IMR-90 (cell line): ENCODE data around the gene CLOCK. TPM values are rescaled to one million over a fixed set of nuclear protein-coding genes. Genes with fewer than 3 reads are reported as not detected.

ENCODE experiments used
- ATAC-seq: fragments of 200-7000 bp; cut with Tn5 transposase; 2 replicates; pipeline ENCODE4 v1.9.1; 2020; ENCODE audit warnings: low read depth, mild to moderate bottlenecking, moderate library complexity
- BruUV-seq: library from RNA; stranded (reverse); fragments of 400-500 nt; replicated peaks from 2 replicates; lab custom pipeline; 2021; lab: Mats Ljungman, UMichigan
- CTCF ChIA-PET: fragments of 300-600 bp; formaldehyde crosslinking; extraction: SDS; loops from one replicate; lab custom pipeline; 2021; ENCODE audit warnings: antibody characterized with exemption; lab: Yijun Ruan, JAX
- POLR2A ChIA-PET: fragments of 300-600 bp; sonication (Branson Sonifier 250); formaldehyde crosslinking; loops from one replicate; lab custom pipeline; 2022; ENCODE audit warnings: antibody characterized with exemption; ENCODE audit not compliant: unreplicated experiment; lab: Charles Lee
- DNase-seq: peaks from one replicate; pipeline ENCODE4 v3.0.0; 2013
- H2AFZ ChIP-seq: replicated peaks from 2 replicates; pipeline ENCODE3; 2013; ENCODE audit warnings: low read length, mild to moderate bottlenecking; ENCODE audit not compliant: poor library complexity
- H2AK5ac ChIP-seq: 2 replicates; pipeline ENCODE4 v1.6.1; 2013; ENCODE audit warnings: low read depth, low read length, inconsistent platforms
- H2AK9ac ChIP-seq: replicated peaks from 2 replicates; pipeline ENCODE3; 2013; ENCODE audit warnings: mild to moderate bottlenecking, low read depth, low read length, moderate library complexity; ENCODE audit not compliant: poor library complexity
- H2BK120ac ChIP-seq: 2 replicates; pipeline ENCODE4 v1.6.1; 2013; ENCODE audit warnings: low read depth, low read length, inconsistent platforms
- H2BK15ac ChIP-seq: 3 replicates; pipeline ENCODE4 v1.6.1; 2013; ENCODE audit warnings: low read depth, low read length, inconsistent platforms
- H2BK20ac ChIP-seq: 2 replicates; pipeline ENCODE4 v1.6.1; 2013; ENCODE audit warnings: low read depth, mild to moderate bottlenecking, inconsistent platforms, low read length, moderate library complexity
- H2BK5ac ChIP-seq: 2 replicates; pipeline ENCODE4 v1.6.1; 2013; ENCODE audit warnings: mild to moderate bottlenecking, low read depth, low read length, inconsistent platforms; ENCODE audit not compliant: poor library complexity, severe bottlenecking
- H3K14ac ChIP-seq: replicated peaks from 2 replicates; pipeline ENCODE4 v1.6.1; 2013; ENCODE audit warnings: low read depth, low read length, inconsistent platforms
- H3K18ac ChIP-seq: 2 replicates; pipeline ENCODE4 v1.6.1; 2013; ENCODE audit warnings: low read depth, low read length, control low read depth
- H3K23ac ChIP-seq: 2 replicates; pipeline ENCODE4 v1.6.1; 2013; ENCODE audit warnings: low read depth, low read length, inconsistent platforms
- H3K27ac ChIP-seq: 2 replicates; pipeline ENCODE4 v1.5.1; 2013; ENCODE audit warnings: mild to moderate bottlenecking, control low read depth, low read length; ENCODE audit not compliant: insufficient read depth
- H3K27me3 ChIP-seq: 2 replicates; pipeline ENCODE4 v1.6.1; 2013; ENCODE audit warnings: low read length; ENCODE audit not compliant: control insufficient read depth, insufficient read depth
- H3K36me3 ChIP-seq: 2 replicates; pipeline ENCODE4 v1.6.1; 2013; ENCODE audit warnings: low read length, mixed read lengths; ENCODE audit not compliant: control insufficient read depth, insufficient read depth
- H3K4ac ChIP-seq: 2 replicates; pipeline ENCODE4 v1.6.1; 2013; ENCODE audit warnings: low read depth, low read length, inconsistent platforms
- H3K4me1 ChIP-seq: 2 replicates; pipeline ENCODE4 v1.6.1; 2013; ENCODE audit warnings: low read length, mixed read lengths; ENCODE audit not compliant: control insufficient read depth, insufficient read depth
- H3K4me2 ChIP-seq: 2 replicates; pipeline ENCODE4 v1.6.1; 2013; ENCODE audit warnings: low read depth, mild to moderate bottlenecking, control low read depth, low read length, moderate library complexity
- H3K4me3 ChIP-seq: 2 replicates; pipeline ENCODE4 v1.5.1; 2013; ENCODE audit warnings: low read depth, mild to moderate bottlenecking, control low read depth, low read length, moderate library complexity; ENCODE audit not compliant: insufficient read depth
- H3K56ac ChIP-seq: 2 replicates; pipeline ENCODE4 v1.6.1; 2013; ENCODE audit warnings: low read length, inconsistent platforms; ENCODE audit not compliant: insufficient read depth; ENCODE audit errors: extremely low read depth
- H3K79me1 ChIP-seq, 2 experiments: 2 replicates each; pipeline ENCODE4 v1.6.1; 2013; ENCODE audit warnings: low read length in 2 of 2, inconsistent platforms in 1 of 2, low read depth in 1 of 2
- H3K9ac ChIP-seq: 2 replicates; pipeline ENCODE4 v1.6.1; 2013; ENCODE audit warnings: low read depth, low read length, control low read depth
- H3K9me1 ChIP-seq: 2 replicates; pipeline ENCODE4 v1.6.1; 2013; ENCODE audit warnings: low read length, inconsistent platforms; ENCODE audit not compliant: insufficient read depth
- H3K9me3 ChIP-seq: 2 replicates; pipeline ENCODE4 v1.6.1; 2013; ENCODE audit warnings: low read length; ENCODE audit not compliant: control insufficient read depth, insufficient read depth
- H4K20me1 ChIP-seq: 2 replicates; pipeline ENCODE4 v1.6.1; 2013; ENCODE audit warnings: low read length, inconsistent platforms; ENCODE audit not compliant: insufficient read depth
- H4K5ac ChIP-seq: 2 replicates; pipeline ENCODE4 v1.6.1; 2013; ENCODE audit warnings: mild to moderate bottlenecking, low read depth, low read length, control low read depth
- H4K8ac ChIP-seq, 2 experiments: 2 replicates each; pipeline ENCODE4 v1.6.1; 2013; ENCODE audit warnings: low read depth in 2 of 2, low read length in 2 of 2, control low read depth in 1 of 2, inconsistent platforms in 1 of 2
- H4K91ac ChIP-seq: 2 replicates; pipeline ENCODE4 v1.6.1; 2013; ENCODE audit warnings: low read depth, low read length, inconsistent platforms; ENCODE audit not compliant: insufficient read depth
- BHLHE40 ChIP-seq: fragments of 150-350 bp; IDR thresholded peaks from 2 replicates; pipeline ENCODE4 v1.6.1; 2016; ENCODE audit warnings: mild to moderate bottlenecking, low read depth, low read length
- CEBPB ChIP-seq: IDR thresholded peaks from 2 replicates; pipeline ENCODE4 v1.6.1; 2012; ENCODE audit warnings: low read depth, low read length, improper control_type of control experiment
- CHD1 ChIP-seq: IDR thresholded peaks from 2 replicates; pipeline ENCODE4 v1.6.1; 2012; ENCODE audit warnings: low read depth, low read length, improper control_type of control experiment
- CTCF ChIP-seq: conservative IDR thresholded peaks from 2 replicates; pipeline ENCODE4 v1.5.1; 2012; ENCODE audit warnings: mild to moderate bottlenecking, low read depth, low read length, improper control_type of control experiment
- ELK1 ChIP-seq: fragments of 150-350 bp; IDR thresholded peaks from 2 replicates; pipeline ENCODE4 v1.6.1; 2016; ENCODE audit warnings: low read depth, mild to moderate bottlenecking, low read length, moderate library complexity, borderline replicate concordance
- FOS ChIP-seq: fragments of 150-350 bp; IDR thresholded peaks from 2 replicates; pipeline ENCODE4 v1.6.1; 2016; ENCODE audit warnings: low read depth, low read length
- MAFK ChIP-seq: IDR thresholded peaks from 2 replicates; pipeline ENCODE4 v1.6.1; 2012; ENCODE audit warnings: low read depth, low read length, improper control_type of control experiment
- MAZ ChIP-seq: IDR thresholded peaks from 2 replicates; pipeline ENCODE4 v1.6.1; 2012; ENCODE audit warnings: low read depth, mild to moderate bottlenecking, low read length, improper control_type of control experiment, moderate library complexity, borderline replicate concordance
- MXI1 ChIP-seq: IDR thresholded peaks from 2 replicates; pipeline ENCODE4 v1.6.1; 2012; ENCODE audit warnings: low read depth, mild to moderate bottlenecking, low read length, moderate library complexity, borderline replicate concordance
- NFE2L2 ChIP-seq: fragments of 150-350 bp; IDR thresholded peaks from 2 replicates; pipeline ENCODE4 v1.6.1; 2016; ENCODE audit warnings: low read depth, mild to moderate bottlenecking, low read length
- POLR2A ChIP-seq: IDR thresholded peaks from 2 replicates; pipeline ENCODE4 v1.6.1; 2012; ENCODE audit warnings: mild to moderate bottlenecking, low read depth, low read length
- RAD21 ChIP-seq: IDR thresholded peaks from 2 replicates; pipeline ENCODE4 v1.6.1; 2012; ENCODE audit warnings: low read length, improper control_type of control experiment
- RCOR1 ChIP-seq: IDR thresholded peaks from 2 replicates; pipeline ENCODE4 v1.6.1; 2012; ENCODE audit warnings: mild to moderate bottlenecking, low read length, improper control_type of control experiment; ENCODE audit not compliant: insufficient replicate concordance
- RFX5 ChIP-seq: IDR thresholded peaks from 2 replicates; pipeline ENCODE4 v1.8.0; 2012; ENCODE audit warnings: low read depth, mild to moderate bottlenecking, low read length, moderate library complexity
- SMC3 ChIP-seq: fragments of 150-350 bp; IDR thresholded peaks from 2 replicates; pipeline ENCODE4 v1.6.1; 2016; ENCODE audit warnings: low read depth, mild to moderate bottlenecking, antibody characterized with exemption, low read length, moderate library complexity
- USF2 ChIP-seq: fragments of 150-350 bp; IDR thresholded peaks from 2 replicates; pipeline ENCODE4 v1.6.1; 2017; ENCODE audit warnings: mild to moderate bottlenecking, antibody characterized with exemption, low read length, low read depth
- dilution Hi-C: fragments of 300-500 bp; cut with HindIII; formaldehyde crosslinking; loops from one replicate; pipeline ENCODE4 v1.14.3; 2018; ENCODE audit warnings: low sequenced_read_pairs; ENCODE audit not compliant: unreplicated experiment
- in situ Hi-C: fragments of 300-500 bp; cut with MboI; formaldehyde crosslinking; loops from 3 replicates; pipeline ENCODE4 v1.14.3; 2019; ENCODE audit warnings: low sequenced_read_pairs, inconsistent platforms, mixed read lengths
- intact Hi-C: fragments of 100-400 bp; cut with micrococcal nuclease; formaldehyde crosslinking; loops from 2 replicates; pipeline ENCODE4 v1.10.0; 2022
- polyA plus RNA-seq, 3 experiments: library from polyadenylated mRNA; depleted of rRNA; stranded (reverse); fragments of >200 nt; gene quantifications; 2 replicates each; pipeline ENCODE4 v1.2.3, GENCODE V29; 2012; ENCODE audit warnings: low replicate concordance in 1 of 3
- total RNA-seq: library from RNA; depleted of rRNA; stranded (reverse); fragments of >200 nt; gene quantifications from 2 replicates; pipeline ENCODE4 v1.2.3, GENCODE V29; 2012

Gene CLOCK
- total and polyA plus RNA-seq, 2 of the 4 experiments (the other 2 are of a cell fraction), result 7.3 to 53.4 TPM

GRCh38 chr4:55510685-55511084 is 36.0 kb downstream of the CLOCK start:
- H3K9ac ChIP-seq, result no peak overlapping the region
- no peaks in the 10 kb centered on the region for H3K27me3 ChIP-seq
- no peak overlapping the region for H4K8ac ChIP-seq
- no peak overlapping the region for H3K56ac ChIP-seq
- H2BK120ac ChIP-seq, result no peak overlapping the region
- no peak overlapping the region for H3K14ac ChIP-seq
- in situ Hi-C loops (no loop called here), intact Hi-C loops (loop anchor here (5.0 kb wide), 1 partner anchor 43 kb away; no protein-coding TSS in a partner anchor), dilution Hi-C loops (no loop called here)
- H2AK5ac ChIP-seq, result no peak overlapping the region
- DNase-seq, result no peak
- no TSS peak for BruUV-seq
- H4K91ac ChIP-seq, result no peak overlapping the region
- ATAC-seq, result no peak
- peaks cover 3% of the 10 kb centered on the region; the same call in 1 of the 2 replicates for H3K4me1 ChIP-seq
- no peak overlapping the region for H2BK15ac ChIP-seq
- ChIA-PET POLR2A (no interaction called here), CTCF (no interaction called here)
- no peak overlapping the region for H3K4me3 ChIP-seq
- no peaks in the 10 kb centered on the region for H3K9me1 ChIP-seq
- H3K4me2 ChIP-seq, result no peak overlapping the region
- TF ChIP-seq RAD21, result no peak
- TF ChIP-seq RFX5, result no peak
- no peak for TF ChIP-seq NFE2L2
- TF ChIP-seq CEBPB, result no peak
- TF ChIP-seq SMC3, result no peak
- TF ChIP-seq ELK1, result no peak
- TF ChIP-seq CHD1, result no peak
- no peak for TF ChIP-seq USF2
- TF ChIP-seq RCOR1, result no peak
- no peak for TF ChIP-seq BHLHE40
- no peak for TF ChIP-seq MAZ
- TF ChIP-seq FOS, result no peak
- no peak for TF ChIP-seq CTCF
- no peak for TF ChIP-seq POLR2A
- TF ChIP-seq MAFK, result no peak
- TF ChIP-seq MXI1, result no peak
- H3K9me3 ChIP-seq, result no peaks in the 10 kb centered on the region
- H2BK20ac ChIP-seq, result 0 out of 2 replicates have a peak overlapping the region, but pooled peaks have one; percentile 28
- H3K18ac ChIP-seq, result no peak overlapping the region
- H4K5ac ChIP-seq, result no peak overlapping the region
- H3K23ac ChIP-seq, result peak overlapping the region; percentile 90
- peaks cover 10 to 43% of the 10 kb centered on the region in 2 experiments; a peak in 3 of 4 replicates for H3K79me1 ChIP-seq
- H4K20me1 ChIP-seq, result no peaks in the 10 kb centered on the region
- no peak overlapping the region for H2BK5ac ChIP-seq
- H3K4ac ChIP-seq, result no peak overlapping the region
- no peak overlapping the region for H2AK9ac ChIP-seq
- no peak overlapping the region for H2AFZ ChIP-seq
- no peaks in the 10 kb centered on the region for H3K36me3 ChIP-seq
- H3K27ac ChIP-seq, result no peak overlapping the region
